HepG2 (cell line): ENCODE data around the gene SERINC2. TPM values are rescaled to one million over a fixed set of nuclear protein-coding genes. Genes with fewer than 3 reads are reported as not detected.

ENCODE experiments used
- FLYWCH1 ChIP-seq: sonication (generic); formaldehyde crosslinking; IDR thresholded peaks from 2 replicates; pipeline ENCODE4 v1.8.1; 2023; ENCODE audit warnings: mild to moderate bottlenecking, missing genetic modification reagents
- GATAD1 ChIP-seq: IDR thresholded peaks from 2 replicates; pipeline ENCODE4 v1.6.1; 2016; ENCODE audit warnings: missing genetic modification reagents, missing compliant biosample characterization
- HMGA1 ChIP-seq: sonication (generic); formaldehyde crosslinking; conservative IDR thresholded peaks from 2 replicates; pipeline ENCODE4 v1.4.0; 2020; ENCODE audit warnings: missing genetic modification reagents
- IRF2 ChIP-seq: IDR thresholded peaks from 2 replicates; pipeline ENCODE4 v1.6.1; 2018; ENCODE audit warnings: missing genetic modification reagents, missing compliant biosample characterization
- JUND ChIP-seq: sonication (generic); formaldehyde crosslinking; IDR thresholded peaks from 2 replicates; pipeline ENCODE4 v1.8.0; 2022; ENCODE audit warnings: mild to moderate bottlenecking, missing genetic modification reagents
- MAF1 ChIP-seq: sonication (generic); formaldehyde crosslinking; IDR thresholded peaks from 2 replicates; pipeline ENCODE4 v1.5.0; 2020; ENCODE audit warnings: missing genetic modification reagents, borderline replicate concordance
- MIER2 ChIP-seq: IDR thresholded peaks from 2 replicates; pipeline ENCODE4 v1.6.1; 2016; ENCODE audit warnings: missing biosample characterization, missing genetic modification reagents
- MTA3 ChIP-seq: sonication (generic); formaldehyde crosslinking; IDR thresholded peaks from 2 replicates; pipeline ENCODE4 v1.4.0; 2020; ENCODE audit warnings: missing genetic modification reagents
- SOX5 ChIP-seq: IDR thresholded peaks from 2 replicates; pipeline ENCODE4 v1.6.1; 2016; ENCODE audit warnings: borderline replicate concordance
- ZBTB20 ChIP-seq: sonication (generic); formaldehyde crosslinking; IDR thresholded peaks from 2 replicates; pipeline ENCODE4 v1.8.1; 2023; ENCODE audit warnings: missing genetic modification reagents, low read depth, mild to moderate bottlenecking, borderline replicate concordance
- ZNF24 ChIP-seq: fragments of 450-650 bp; IDR thresholded peaks from 2 replicates; pipeline ENCODE4 v1.6.1; 2017; ENCODE audit warnings: antibody characterized with exemption, mild to moderate bottlenecking
- ZNF296 ChIP-seq: sonication (generic); formaldehyde crosslinking; conservative IDR thresholded peaks from 2 replicates; pipeline ENCODE4 v1.5.0; 2020; ENCODE audit warnings: mild to moderate bottlenecking, missing genetic modification reagents
- ZNF333 ChIP-seq: sonication (generic); formaldehyde crosslinking; IDR thresholded peaks from 2 replicates; pipeline ENCODE4 v1.4.0; 2020; ENCODE audit warnings: mild to moderate bottlenecking, missing genetic modification reagents, borderline replicate concordance
- ZNF335 ChIP-seq: sonication (generic); formaldehyde crosslinking; IDR thresholded peaks from 2 replicates; pipeline ENCODE4 v1.4.0; 2020; ENCODE audit warnings: missing genetic modification reagents
- ZNF547 ChIP-seq: sonication (generic); formaldehyde crosslinking; IDR thresholded peaks from 2 replicates; pipeline ENCODE4 v1.5.1; 2020; ENCODE audit warnings: mild to moderate bottlenecking, missing genetic modification reagents
- ZNF670 ChIP-seq: sonication (generic); formaldehyde crosslinking; IDR thresholded peaks from 2 replicates; pipeline ENCODE4 v1.8.0; 2022; ENCODE audit warnings: mild to moderate bottlenecking, missing genetic modification reagents, borderline replicate concordance
- ZNF768 ChIP-seq: sonication (generic); formaldehyde crosslinking; IDR thresholded peaks from 2 replicates; pipeline ENCODE4 v1.4.0; 2020; ENCODE audit warnings: missing genetic modification reagents
- polyA plus RNA-seq, 8 experiments: library from polyadenylated mRNA; depleted of rRNA in 3 of 8; stranded (reverse) in 7 of 8; unstranded in 1 of 8; fragments of >200 nt; fragmentation: Illumina TruSeq in 4 of 8; extraction: Trizol in 4 of 8; gene quantifications; 2 replicates each; pipeline versions ENCODE4 v1.2.1 to v1.2.3, GENCODE V29; 2011 to 2016; ENCODE audit warnings: low read depth in 4 of 8, missing spikeins in 1 of 8, mixed read lengths in 1 of 8; ENCODE audit not compliant: insufficient read depth in 1 of 8
- total RNA-seq, 5 experiments: library from RNA; depleted of rRNA; stranded (reverse); fragments of >200 nt; fragmentation: Illumina TruSeq; extraction: Trizol; gene quantifications; 2 replicates each; pipeline ENCODE4 v1.2.3, GENCODE V29; 2016; ENCODE audit warnings: low read depth in 1 of 5
- TF ChIP-seq, protein P1 (sequence below): sonication (generic); formaldehyde crosslinking; IDR thresholded peaks from 2 replicates; pipeline ENCODE4 v1.9.0; 2022; ENCODE audit warnings: low read depth, missing genetic modification reagents
- TF ChIP-seq, protein P2 (sequence below): sonication (generic); formaldehyde crosslinking; IDR thresholded peaks from 2 replicates; pipeline ENCODE4 v1.9.0; 2021; ENCODE audit warnings: mild to moderate bottlenecking, missing genetic modification reagents
- TF ChIP-seq, protein P3 (sequence below): sonication (generic); formaldehyde crosslinking; IDR thresholded peaks from 2 replicates; pipeline ENCODE4 v1.5.0; 2020; ENCODE audit warnings: missing genetic modification reagents
- TF ChIP-seq, protein P4 (sequence below): IDR thresholded peaks from 2 replicates; pipeline ENCODE4 v1.6.1; 2016; ENCODE audit warnings: low read depth

SERINC2 gene
- total and polyA plus RNA-seq, 2 of the 13 experiments (the other 11 are each of a cell fraction or from before 2014, with no cell fraction given), result 4.8 to 126 TPM

DNA sequence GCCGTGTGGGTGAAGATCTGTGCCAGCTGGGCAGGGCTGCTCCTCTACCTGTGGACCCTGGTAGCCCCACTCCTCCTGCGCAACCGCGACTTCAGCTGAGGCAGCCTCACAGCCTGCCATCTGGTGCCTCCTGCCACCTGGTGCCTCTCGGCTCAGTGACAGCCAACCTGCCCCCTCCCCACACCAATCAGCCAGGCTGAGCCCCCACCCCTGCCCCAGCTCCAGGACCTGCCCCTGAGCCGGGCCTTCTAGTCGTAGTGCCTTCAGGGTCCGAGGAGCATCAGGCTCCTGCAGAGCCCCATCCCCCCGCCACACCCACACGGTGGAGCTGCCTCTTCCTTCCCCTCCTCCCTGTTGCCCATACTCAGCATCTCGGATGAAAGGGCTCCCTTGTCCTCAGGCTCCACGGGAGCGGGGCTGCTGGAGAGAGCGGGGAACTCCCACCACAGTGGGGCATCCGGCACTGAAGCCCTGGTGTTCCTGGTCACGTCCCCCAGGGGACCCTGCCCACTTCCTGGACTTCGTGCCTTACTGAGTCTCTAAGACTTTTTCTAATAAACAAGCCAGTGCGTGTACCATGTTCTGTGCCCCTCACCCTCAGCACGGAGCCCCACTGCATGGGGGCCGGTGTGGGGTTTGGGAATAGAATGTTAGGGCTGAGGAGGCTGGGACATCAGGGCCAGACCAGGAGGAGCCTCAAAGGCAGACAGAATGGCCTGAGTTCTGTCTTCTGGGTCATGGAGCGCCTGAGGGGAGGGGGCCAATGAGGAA lies 21.3 kb downstream of the SERINC2 start (continued):
- TF ChIP-seq, protein P1, sequence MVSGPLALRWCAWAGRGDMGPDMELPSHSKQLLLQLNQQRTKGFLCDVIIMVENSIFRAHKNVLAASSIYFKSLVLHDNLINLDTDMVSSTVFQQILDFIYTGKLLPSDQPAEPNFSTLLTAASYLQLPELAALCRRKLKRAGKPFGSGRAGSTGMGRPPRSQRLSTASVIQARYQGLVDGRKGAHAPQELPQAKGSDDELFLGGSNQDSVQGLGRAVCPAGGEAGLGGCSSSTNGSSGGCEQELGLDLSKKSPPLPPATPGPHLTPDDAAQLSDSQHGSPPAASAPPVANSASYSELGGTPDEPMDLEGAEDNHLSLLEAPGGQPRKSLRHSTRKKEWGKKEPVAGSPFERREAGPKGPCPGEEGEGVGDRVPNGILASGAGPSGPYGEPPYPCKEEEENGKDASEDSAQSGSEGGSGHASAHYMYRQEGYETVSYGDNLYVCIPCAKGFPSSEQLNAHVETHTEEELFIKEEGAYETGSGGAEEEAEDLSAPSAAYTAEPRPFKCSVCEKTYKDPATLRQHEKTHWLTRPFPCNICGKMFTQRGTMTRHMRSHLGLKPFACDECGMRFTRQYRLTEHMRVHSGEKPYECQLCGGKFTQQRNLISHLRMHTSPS (CRISPR knock-in tag), result peak; percentile 82; the same call in 1 of the 2 replicates
- TF ChIP-seq JUND (no peak), MTA3 (CRISPR knock-in tag) (no peak), ZBTB20 (no peak), ZNF547 (CRISPR knock-in tag) (no peak), MIER2 (CRISPR knock-in tag) (peak; percentile 61), ZNF670 (CRISPR knock-in tag) (peak; percentile 84; the same call in 1 of the 2 replicates), GATAD1 (CRISPR knock-in tag) (no peak), ZNF335 (CRISPR knock-in tag) (no peak), ZNF24 (no peak), MAF1 (CRISPR knock-in tag) (no peak), ZNF333 (CRISPR knock-in tag) (no peak), ZNF296 (CRISPR knock-in tag) (no peak), SOX5 (CRISPR knock-in tag) (peak; percentile 80; the same call in 1 of the 2 replicates), HMGA1 (CRISPR knock-in tag) (no peak), FLYWCH1 (CRISPR knock-in tag) (peak; percentile 25; the same call in 1 of the 2 replicates), IRF2 (peak; percentile 58; the same call in 1 of the 2 replicates), ZNF768 (CRISPR knock-in tag) (no peak)
- TF ChIP-seq, protein P2, sequence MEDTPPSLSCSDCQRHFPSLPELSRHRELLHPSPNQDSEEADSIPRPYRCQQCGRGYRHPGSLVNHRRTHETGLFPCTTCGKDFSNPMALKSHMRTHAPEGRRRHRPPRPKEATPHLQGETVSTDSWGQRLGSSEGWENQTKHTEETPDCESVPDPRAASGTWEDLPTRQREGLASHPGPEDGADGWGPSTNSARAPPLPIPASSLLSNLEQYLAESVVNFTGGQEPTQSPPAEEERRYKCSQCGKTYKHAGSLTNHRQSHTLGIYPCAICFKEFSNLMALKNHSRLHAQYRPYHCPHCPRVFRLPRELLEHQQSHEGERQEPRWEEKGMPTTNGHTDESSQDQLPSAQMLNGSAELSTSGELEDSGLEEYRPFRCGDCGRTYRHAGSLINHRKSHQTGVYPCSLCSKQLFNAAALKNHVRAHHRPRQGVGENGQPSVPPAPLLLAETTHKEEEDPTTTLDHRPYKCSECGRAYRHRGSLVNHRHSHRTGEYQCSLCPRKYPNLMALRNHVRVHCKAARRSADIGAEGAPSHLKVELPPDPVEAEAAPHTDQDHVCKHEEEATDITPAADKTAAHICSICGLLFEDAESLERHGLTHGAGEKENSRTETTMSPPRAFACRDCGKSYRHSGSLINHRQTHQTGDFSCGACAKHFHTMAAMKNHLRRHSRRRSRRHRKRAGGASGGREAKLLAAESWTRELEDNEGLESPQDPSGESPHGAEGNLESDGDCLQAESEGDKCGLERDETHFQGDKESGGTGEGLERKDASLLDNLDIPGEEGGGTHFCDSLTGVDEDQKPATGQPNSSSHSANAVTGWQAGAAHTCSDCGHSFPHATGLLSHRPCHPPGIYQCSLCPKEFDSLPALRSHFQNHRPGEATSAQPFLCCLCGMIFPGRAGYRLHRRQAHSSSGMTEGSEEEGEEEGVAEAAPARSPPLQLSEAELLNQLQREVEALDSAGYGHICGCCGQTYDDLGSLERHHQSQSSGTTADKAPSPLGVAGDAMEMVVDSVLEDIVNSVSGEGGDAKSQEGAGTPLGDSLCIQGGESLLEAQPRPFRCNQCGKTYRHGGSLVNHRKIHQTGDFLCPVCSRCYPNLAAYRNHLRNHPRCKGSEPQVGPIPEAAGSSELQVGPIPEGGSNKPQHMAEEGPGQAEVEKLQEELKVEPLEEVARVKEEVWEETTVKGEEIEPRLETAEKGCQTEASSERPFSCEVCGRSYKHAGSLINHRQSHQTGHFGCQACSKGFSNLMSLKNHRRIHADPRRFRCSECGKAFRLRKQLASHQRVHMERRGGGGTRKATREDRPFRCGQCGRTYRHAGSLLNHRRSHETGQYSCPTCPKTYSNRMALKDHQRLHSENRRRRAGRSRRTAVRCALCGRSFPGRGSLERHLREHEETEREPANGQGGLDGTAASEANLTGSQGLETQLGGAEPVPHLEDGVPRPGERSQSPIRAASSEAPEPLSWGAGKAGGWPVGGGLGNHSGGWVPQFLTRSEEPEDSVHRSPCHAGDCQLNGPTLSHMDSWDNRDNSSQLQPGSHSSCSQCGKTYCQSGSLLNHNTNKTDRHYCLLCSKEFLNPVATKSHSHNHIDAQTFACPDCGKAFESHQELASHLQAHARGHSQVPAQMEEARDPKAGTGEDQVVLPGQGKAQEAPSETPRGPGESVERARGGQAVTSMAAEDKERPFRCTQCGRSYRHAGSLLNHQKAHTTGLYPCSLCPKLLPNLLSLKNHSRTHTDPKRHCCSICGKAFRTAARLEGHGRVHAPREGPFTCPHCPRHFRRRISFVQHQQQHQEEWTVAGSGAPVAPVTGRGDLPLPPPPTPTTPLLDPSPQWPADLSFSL (CRISPR knock-in tag), result no peak
- TF ChIP-seq, protein P3, sequence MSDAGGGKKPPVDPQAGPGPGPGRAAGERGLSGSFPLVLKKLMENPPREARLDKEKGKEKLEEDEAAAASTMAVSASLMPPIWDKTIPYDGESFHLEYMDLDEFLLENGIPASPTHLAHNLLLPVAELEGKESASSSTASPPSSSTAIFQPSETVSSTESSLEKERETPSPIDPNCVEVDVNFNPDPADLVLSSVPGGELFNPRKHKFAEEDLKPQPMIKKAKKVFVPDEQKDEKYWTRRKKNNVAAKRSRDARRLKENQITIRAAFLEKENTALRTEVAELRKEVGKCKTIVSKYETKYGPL (CRISPR knock-in tag), result no peak
- TF ChIP-seq, protein P4, sequence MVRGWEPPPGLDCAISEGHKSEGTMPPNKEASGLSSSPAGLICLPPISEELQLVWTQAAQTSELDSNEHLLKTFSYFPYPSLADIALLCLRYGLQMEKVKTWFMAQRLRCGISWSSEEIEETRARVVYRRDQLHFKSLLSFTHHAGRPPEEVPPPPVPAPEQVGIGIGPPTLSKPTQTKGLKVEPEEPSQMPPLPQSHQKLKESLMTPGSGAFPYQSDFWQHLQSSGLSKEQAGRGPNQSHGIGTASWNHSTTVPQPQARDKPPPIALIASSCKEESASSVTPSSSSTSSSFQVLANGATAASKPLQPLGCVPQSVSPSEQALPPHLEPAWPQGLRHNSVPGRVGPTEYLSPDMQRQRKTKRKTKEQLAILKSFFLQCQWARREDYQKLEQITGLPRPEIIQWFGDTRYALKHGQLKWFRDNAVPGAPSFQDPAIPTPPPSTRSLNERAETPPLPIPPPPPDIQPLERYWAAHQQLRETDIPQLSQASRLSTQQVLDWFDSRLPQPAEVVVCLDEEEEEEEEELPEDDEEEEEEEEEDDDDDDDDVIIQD (CRISPR knock-in tag), result no peak
